GM12892 (cell line): ENCODE measurements around the gene RNF141.

ENCODE experiments used
- DNase-seq: peaks from one replicate; pipeline ENCODE4 v3.0.0; 2011; ENCODE audit not compliant: insufficient read length
- FAIRE-seq: peaks from 2 replicates; lab custom pipeline; 2011; peaks lifted over from hg19 to GRCh38; lab: Jason Lieb, UNC
- POLR2A ChIP-seq: IDR thresholded peaks from 2 replicates; pipeline ENCODE4 v1.6.1; 2011; ENCODE audit warnings: low read depth, low read length, control low read depth
- POLR2AphosphoS5 ChIP-seq: IDR thresholded peaks from 2 replicates; pipeline ENCODE4 v1.6.1; 2011; ENCODE audit warnings: low read depth, low read length, control low read depth
- TAF1 ChIP-seq: IDR thresholded peaks from 2 replicates; pipeline ENCODE4 v1.6.1; 2011; ENCODE audit warnings: low read depth, mild to moderate bottlenecking, control low read depth, low read length, borderline replicate concordance

The RNF141 gene

DNA sequence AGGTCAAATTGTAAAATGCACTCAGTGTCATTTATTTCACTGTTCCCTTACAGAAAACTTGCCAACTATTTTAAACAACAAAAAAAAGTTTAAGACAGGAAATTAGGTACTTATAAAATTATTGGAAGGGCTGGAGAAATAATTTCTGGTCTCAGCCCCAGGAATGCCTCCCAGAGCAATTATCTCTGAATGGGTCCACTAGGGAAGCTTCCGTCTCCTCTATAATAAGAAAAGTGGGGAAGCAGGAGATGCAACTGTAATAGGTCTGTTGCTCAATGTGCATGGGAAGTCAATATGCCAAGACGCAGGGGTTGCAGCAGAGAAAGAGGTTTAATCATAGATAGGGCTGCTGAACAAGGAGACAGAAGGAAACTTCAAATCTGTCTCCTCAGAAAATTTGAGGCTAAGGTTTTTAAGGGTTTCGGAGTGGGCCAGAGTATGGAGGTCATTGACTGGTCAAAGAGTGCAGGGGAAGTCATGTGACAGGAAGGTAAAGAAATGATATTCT lies 10.9 kb upstream of the RNF141 start:
- no peak for FAIRE-seq
- no peak for DNase-seq
- no peak for TF ChIP-seq POLR2AphosphoS5
- no peak for TF ChIP-seq POLR2A
- no peak for TF ChIP-seq TAF1

DNA sequence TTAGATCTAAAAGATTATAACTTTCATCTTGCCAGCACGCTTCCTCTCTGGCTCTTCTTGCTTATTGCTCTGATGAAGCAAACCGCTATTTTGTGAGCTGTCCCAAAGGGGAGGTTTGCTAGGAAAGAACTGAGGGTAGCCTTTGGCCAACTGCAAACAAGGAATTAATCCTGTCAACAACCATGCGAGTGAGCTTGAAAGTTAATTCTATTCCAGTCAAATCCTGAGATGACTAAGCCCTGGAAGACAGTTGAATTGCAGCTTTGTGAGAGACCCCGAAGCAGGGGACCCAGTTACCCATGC lies 10.3 kb upstream of the RNF141 start:
- FAIRE-seq (peak; percentile 62), DNase-seq (no peak)
- TF ChIP-seq POLR2A (no peak), POLR2AphosphoS5 (no peak)

DNA sequence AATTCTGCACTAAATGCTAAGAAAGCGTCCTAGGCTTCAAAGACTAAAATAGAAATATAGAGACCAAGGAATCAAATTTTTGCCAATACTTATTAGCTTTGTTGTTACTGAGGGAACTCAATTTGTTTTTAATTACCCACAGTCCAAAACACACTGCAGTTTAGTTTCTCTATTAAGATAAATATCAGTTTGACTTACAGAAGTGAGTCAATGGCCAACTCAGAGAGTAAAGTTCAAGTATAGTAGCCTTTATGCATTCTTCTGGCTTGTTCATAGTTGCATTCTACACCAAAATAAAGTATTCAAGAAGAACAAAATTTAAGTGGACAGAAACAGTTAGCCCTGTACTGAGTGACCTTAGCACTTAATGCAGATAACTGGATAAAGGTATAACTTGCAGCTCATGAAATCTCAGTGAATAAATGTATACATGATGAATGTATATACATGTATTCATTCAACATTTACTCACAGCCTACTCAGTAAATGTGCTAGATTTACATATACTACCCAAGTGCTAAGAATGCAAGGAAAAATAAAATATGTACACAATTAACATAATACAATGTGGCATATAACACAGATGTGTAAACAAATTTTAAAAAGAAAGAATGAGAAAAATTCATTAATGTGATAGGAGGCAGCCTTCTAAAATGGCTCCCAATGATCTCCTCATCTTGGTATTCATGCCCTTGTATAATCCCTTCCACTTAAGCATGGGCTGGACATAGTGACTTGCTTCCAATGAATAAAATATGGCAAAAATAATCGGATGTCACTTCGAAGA lies 9.7 kb upstream of the RNF141 start:
- FAIRE-seq (peak; percentile 24), DNase-seq (no peak)
- no peak for TF ChIP-seq POLR2A
- TF ChIP-seq POLR2AphosphoS5 = no peak
- TF ChIP-seq TAF1 = no peak

DNA sequence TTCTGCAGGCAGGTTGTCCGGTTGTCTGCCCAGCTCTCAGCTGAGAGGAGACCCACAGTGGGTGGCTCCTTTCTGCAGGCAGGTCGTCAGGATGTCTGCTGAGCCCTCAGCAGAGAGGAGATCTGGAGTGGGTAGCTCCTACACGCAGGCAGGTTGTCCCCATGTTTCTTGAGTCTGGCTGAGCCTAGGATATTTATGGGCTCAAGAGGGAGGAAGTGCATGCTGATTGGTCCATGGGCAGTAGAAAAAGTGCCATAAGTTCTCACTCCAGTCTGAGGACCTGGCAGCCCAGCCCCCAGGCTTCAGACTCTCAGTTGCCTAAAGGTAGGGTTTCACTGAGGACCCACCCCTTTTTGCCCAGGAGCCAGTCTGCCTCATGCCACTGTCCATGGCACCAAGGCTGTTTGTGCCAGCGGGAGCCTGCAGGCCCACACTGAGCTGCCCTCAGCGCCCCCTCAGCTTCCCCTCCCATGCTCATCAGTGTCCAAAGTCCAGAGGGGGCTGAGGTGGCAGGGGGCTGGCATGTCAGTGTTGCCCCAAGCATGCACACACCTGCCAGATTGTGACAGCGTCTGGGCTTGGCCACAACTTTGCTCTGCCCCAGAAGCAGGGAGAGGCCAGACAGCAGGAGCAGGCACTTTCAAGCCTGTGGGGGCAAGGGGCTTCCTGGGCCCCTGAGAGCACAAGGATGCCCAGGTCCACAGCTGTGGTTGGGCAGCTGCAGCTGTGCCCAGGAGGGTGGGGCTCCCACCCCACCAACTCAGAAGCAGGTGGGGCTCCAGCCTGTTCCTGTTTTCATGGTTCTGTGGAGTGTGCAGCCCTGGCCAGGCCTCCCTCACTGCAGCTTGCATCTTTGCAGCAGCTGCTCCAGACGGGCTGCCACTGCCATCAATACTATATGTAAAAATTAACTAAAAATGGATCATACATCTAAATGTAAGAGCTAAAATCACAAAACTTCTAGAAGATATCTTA lies 3.8 kb upstream of the RNF141 start:
- DNase-seq = no peak
- TF ChIP-seq TAF1 = no peak
- TF ChIP-seq POLR2A = no peak
- no peak for TF ChIP-seq POLR2AphosphoS5
- no peak for FAIRE-seq

DNA sequence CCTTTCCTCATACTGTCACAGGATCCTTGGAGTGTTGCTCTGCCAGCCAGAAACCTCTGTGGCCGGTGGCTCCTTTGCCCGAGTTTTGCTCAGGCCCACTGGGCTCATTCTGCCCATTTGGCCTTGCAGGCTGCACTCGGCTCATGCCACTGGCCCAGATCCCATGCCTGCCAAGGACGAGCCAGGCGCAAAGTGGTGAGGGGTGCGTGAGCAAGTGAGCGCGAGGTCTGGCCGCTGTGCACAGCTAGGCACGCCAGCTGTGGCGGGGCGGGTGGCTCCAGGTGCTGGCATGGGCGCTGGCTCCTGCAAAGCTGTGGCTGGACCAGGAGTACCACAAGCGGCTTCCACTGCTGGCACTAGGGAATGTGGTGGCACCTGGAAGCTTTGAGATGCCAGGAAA lies 2.8 kb upstream of the RNF141 start:
- no peak for FAIRE-seq
- TF ChIP-seq TAF1 (no peak), POLR2AphosphoS5 (no peak), POLR2A (no peak)
- DNase-seq = no peak

DNA sequence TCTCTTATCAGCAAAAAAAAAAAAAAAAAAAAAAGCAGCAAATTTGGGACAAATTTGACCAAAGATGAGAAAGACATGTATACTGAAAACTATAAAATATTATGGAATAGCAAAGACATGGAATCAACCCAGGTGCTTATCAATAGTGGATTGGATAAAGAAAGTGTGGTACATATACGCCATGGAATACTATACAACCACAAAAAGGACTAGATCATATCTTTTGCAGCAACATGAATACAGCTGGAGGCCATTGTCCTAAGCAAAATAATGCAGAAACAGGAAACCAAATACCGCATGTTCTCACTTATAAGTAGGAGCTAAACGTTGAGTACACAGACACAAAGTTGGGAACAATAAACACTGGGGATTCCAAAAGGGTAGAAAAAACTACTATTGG lies 1.8 kb upstream of the RNF141 start:
- FAIRE-seq (no peak), DNase-seq (no peak)
- TF ChIP-seq POLR2A (no peak), TAF1 (no peak), POLR2AphosphoS5 (no peak)

DNA sequence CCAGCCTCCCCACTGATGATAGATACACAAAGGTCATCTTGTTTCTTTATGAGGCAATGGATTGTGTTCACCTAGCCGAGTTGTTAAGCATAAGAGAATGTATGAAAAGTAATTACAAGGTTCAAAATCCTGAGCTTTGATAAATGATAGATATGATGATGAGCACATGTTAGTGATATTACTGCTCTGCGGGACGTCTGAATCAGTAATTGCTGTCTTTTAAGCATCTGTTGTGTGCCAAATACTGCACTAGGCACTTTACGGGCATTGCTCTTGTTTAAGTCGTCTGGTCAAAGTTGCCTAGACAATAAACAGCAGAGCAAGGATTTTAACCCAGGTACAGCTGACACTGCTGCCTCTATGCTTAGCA lies 559 bp upstream of the RNF141 start:
- TF ChIP-seq POLR2A (no peak), POLR2AphosphoS5 (no peak), TAF1 (no peak)
- no peak for DNase-seq
- FAIRE-seq = no peak

DNA sequence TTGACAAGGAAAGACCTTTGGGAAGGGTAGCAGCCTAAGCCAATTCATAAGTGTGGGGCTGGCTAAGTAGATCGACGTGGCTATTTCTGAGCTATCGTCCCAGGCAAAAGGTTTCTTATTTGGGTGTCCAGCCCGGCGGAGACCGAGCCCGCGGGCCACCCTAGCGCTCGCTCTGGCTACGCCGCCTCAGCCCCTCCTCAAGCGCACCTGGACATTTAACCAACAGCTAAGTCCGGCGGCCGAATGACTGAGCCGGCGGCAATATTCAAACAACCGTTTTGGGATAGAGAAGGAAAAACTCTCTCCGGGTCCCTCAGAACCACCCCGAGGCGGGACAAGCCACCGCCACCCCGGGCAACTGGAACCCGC lies 457 bp downstream of the RNF141 start:
- TF ChIP-seq POLR2A (no peak), POLR2AphosphoS5 (no peak), TAF1 (no peak)
- FAIRE-seq (no peak), DNase-seq (no peak)

DNA sequence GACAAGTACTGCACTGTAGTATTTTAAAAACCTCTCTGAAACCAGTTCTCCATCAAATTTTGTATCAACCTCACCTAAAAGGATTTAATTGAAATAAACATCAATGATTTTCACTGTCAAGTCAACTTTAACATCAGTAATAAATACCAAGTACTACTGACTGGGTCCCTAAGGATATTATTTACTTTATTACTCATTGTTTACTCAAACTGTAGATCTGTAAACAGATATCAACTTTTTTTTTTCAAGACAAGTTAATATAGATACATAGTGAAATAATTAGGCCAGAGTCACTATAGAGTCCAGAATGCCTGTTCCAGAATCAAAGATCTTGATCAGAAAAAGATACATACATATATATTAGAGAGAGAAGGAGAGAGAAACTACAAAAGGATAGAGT lies 1.6 kb downstream of the RNF141 start:
- FAIRE-seq (no peak), DNase-seq (no peak)
- TF ChIP-seq POLR2A (no peak), TAF1 (no peak), POLR2AphosphoS5 (no peak)

DNA sequence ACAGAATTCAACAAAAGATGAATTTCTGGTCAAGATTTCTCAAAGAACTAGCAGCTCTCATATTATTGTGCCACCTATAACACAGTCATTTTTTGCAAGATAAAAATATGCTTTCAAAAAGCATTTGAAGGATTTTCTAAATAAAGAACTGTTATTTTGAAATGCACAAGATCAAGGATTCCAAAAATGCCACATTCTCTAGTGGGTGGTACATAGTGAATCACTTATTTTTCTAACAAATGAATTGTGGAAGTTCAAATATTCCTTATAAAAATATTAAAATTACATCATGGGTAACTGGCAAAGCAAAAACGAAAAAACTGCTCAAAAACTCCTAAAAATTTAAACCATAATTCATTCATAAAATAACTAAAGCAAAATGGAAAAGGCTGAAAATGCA lies 2.1 kb downstream of the RNF141 start:
- TF ChIP-seq POLR2A (no peak), POLR2AphosphoS5 (no peak), TAF1 (no peak)
- FAIRE-seq = no peak
- DNase-seq = no peak

DNA sequence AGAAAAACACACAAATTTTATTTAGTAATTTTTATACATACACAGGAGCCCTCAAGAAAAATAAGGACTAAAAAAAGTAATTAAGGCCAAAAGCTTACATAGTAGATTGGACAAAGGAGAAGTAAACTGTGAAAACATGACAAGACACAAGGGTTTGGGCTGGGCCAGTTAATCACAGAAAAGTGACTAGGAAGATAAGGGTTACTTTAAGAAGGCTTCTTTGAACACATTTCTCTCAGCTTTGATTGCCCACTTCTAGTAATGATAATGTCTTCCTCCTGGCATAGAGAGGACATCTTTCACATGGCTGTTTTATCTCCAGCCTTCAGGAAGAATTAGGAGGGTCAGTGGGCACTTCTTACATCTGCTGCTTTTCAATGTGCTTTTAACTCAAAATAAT lies 3.4 kb downstream of the RNF141 start:
- DNase-seq (no peak), FAIRE-seq (peak; percentile 67)
- TF ChIP-seq TAF1 = no peak
- TF ChIP-seq POLR2A = no peak
- TF ChIP-seq POLR2AphosphoS5 = no peak
